Hepatocyte (in vitro differentiated cells): Measurements from ENCODE around the gene PRM3.

Experiments
- CTCF ChIP-seq: fragments of 200-600 bp; sonication (generic); IDR thresholded peaks from 2 replicates; pipeline ENCODE4 v1.5.1; 2016; ENCODE audit warnings: antibody characterized with exemption, mild to moderate bottlenecking; ENCODE audit not compliant: poor library complexity
- EZH2 ChIP-seq: fragments of 200-600 bp; sonication (generic); IDR thresholded peaks from 2 replicates; pipeline ENCODE4 v1.6.1; 2016; ENCODE audit warnings: antibody characterized with exemption, mild to moderate bottlenecking, borderline replicate concordance
- EZH2phosphoT487 ChIP-seq: fragments of 200-600 bp; sonication (generic); IDR thresholded peaks from one replicate; pipeline ENCODE4 v1.6.1; 2018; ENCODE audit warnings: antibody characterized with exemption, mild to moderate bottlenecking, low read depth, moderate library complexity; ENCODE audit not compliant: unreplicated experiment, severe bottlenecking

GRCh38 chr16:11233727-11234376, 39.6 kb downstream of the PRM3 start:
- TF ChIP-seq CTCF (no peak), EZH2 (no peak), EZH2phosphoT487 (no peak)
